ENCODE data around the gene MET. TPM values are rescaled to one million over a fixed set of nuclear protein-coding genes. Genes with fewer than 3 reads are reported as not detected.
A peak's percentile ranks its signal among the peaks of the same experiment; 100 is the strongest.
"Not testable (repeated sequence)": the region's sequence is repeated elsewhere in the genome, so short reads cannot be mapped to it uniquely, and the experiment has no call there.

MET gene
- total RNA-seq, 4 donors from 2014 or later: 15.9 to 36.8 (median 28.7) TPM

- TF ChIP-seq CTCF (IDR thresholded peaks at IDR 0.05 in 4 of 5, conservative IDR thresholded peaks at IDR 0.05 in 1 of 5): no peak
- TF ChIP-seq POLR2A (IDR thresholded peaks at IDR 0.05): no peak
- Histone ChIP-seq H3K36me3 (no peaks in the 10 kb centered on the region), H3K9me3 (no peaks in the 10 kb centered on the region), H3K4me1 (peaks cover 26 to 32% of the 10 kb centered on the region in 2 donors), H3K27ac (peak overlapping the region in 3 of 4 donors; percentile 3 to 49 (median 42)), H3K27me3 (no peaks in the 10 kb centered on the region), H3K4me3 (no peak overlapping the region)
- DNase-seq (no peak), ATAC-seq (no peak)
- in situ Hi-C loops (cut with MboI; ENCODE audit: low sequenced_read_pairs in 4 of 4) (no loop called here), intact Hi-C loops (cut with DNase I; ENCODE audit: low total_unique reads) (loop anchor here (5.0 kb wide), 1 partner anchor 82 kb away; no protein-coding TSS in a partner anchor)
These were observed 41.9 kb downstream of the MET start for GRCh38 chr7:116713918-116714317.

- in situ Hi-C loops (cut with MboI; ENCODE audit: low sequenced_read_pairs in 4 of 4) (no loop called here), intact Hi-C loops (cut with DNase I; ENCODE audit: low total_unique reads) (loop anchor here (5.0 kb wide), 1 partner anchor 87 kb away; no protein-coding TSS in a partner anchor)
- peaks cover 20 to 24% of the 10 kb centered on the region in 2 donors for H3K4me1 ChIP-seq
- no peaks in the 10 kb centered on the region for H3K36me3 ChIP-seq
- no peaks in the 10 kb centered on the region for H3K9me3 ChIP-seq
- no peak overlapping the region for H3K4me3 ChIP-seq
- ATAC-seq (no peak), DNase-seq (no peak)
- TF ChIP-seq POLR2A (IDR thresholded peaks at IDR 0.05): no peak
- no peak for TF ChIP-seq CTCF (IDR thresholded peaks at IDR 0.05 in 4 of 5, conservative IDR thresholded peaks at IDR 0.05 in 1 of 5)
- H3K27me3 ChIP-seq: no peaks in the 10 kb centered on the region
- peak overlapping the region in 3 of 4 donors; percentile 65 to 82 (median 79) for H3K27ac ChIP-seq
These were observed 43.1 kb downstream of the MET start for GRCh38 chr7:116715077-116715476.

GRCh38 chr7:116717137-116717536 lies 45.1 kb downstream of the MET start:
- DNase-seq (no peak), ATAC-seq (no peak)
- H3K27ac ChIP-seq: peak overlapping the region; percentile 39 to 82 (median 72)
- H3K36me3 ChIP-seq: no peaks in the 10 kb centered on the region
- H3K4me3 ChIP-seq: no peak overlapping the region
- no peaks in the 10 kb centered on the region for H3K27me3 ChIP-seq
- TF ChIP-seq POLR2A (IDR thresholded peaks at IDR 0.05) (no peak), CTCF (IDR thresholded peaks at IDR 0.05 in 4 of 5, conservative IDR thresholded peaks at IDR 0.05 in 1 of 5) (no peak)
- H3K9me3 ChIP-seq: no peaks in the 10 kb centered on the region
- H3K4me1 ChIP-seq: peaks cover 9 to 15% of the 10 kb centered on the region in 2 donors
- intact Hi-C loops (cut with DNase I; ENCODE audit: low total_unique reads): loop anchor here (5.0 kb wide), 1 partner anchor 85 kb away; no protein-coding TSS in a partner anchor
- in situ Hi-C loops (cut with MboI; ENCODE audit: low sequenced_read_pairs in 4 of 4): no loop called here

- H3K27ac ChIP-seq; H3K27me3 ChIP-seq; intact Hi-C loops (cut with DNase I; ENCODE audit: low total_unique reads); H3K36me3 ChIP-seq; H3K9me3 ChIP-seq; ATAC-seq; H3K4me3 ChIP-seq; in situ Hi-C loops (cut with MboI; ENCODE audit: low sequenced_read_pairs in 4 of 4); DNase-seq: not testable (repeated sequence)
- peaks cover 15 to 27% of the 10 kb centered on the region in 2 donors for H3K4me1 ChIP-seq
These were observed 52.0 kb downstream of the MET start for GRCh38 chr7:116723959-116724529.

- no peak overlapping the region for H3K4me3 ChIP-seq
- DNase-seq (no peak), ATAC-seq (no peak)
- intact Hi-C loops (cut with DNase I; ENCODE audit: low total_unique reads) (loop anchor here (5.0 kb wide), 1 partner anchor 132 kb away; no protein-coding TSS in a partner anchor), in situ Hi-C loops (cut with MboI; ENCODE audit: low sequenced_read_pairs in 4 of 4) (no loop called here)
- no peak for TF ChIP-seq CTCF (IDR thresholded peaks at IDR 0.05 in 4 of 5, conservative IDR thresholded peaks at IDR 0.05 in 1 of 5)
- no peak for TF ChIP-seq POLR2A (IDR thresholded peaks at IDR 0.05)
- peaks cover 15 to 29% of the 10 kb centered on the region in 2 donors for H3K4me1 ChIP-seq
- no peaks in the 10 kb centered on the region for H3K36me3 ChIP-seq
- H3K27me3 ChIP-seq: no peaks in the 10 kb centered on the region
- no peak overlapping the region for H3K27ac ChIP-seq
- no peaks in the 10 kb centered on the region for H3K9me3 ChIP-seq
These were observed 52.7 kb downstream of the MET start for GRCh38 chr7:116724560-116725231.

All from gastrocnemius medialis (tissue), 4 donors.